DMS79 treated with DMSO at 0.1 percent for 48 hours (cell line): ENCODE data around the gene LPIN1.

Source experiments
- DNase-seq: peaks from one replicate; lab custom pipeline; 2025; lab: John Stamatoyannopoulos, UW

Gene LPIN1

DNA sequence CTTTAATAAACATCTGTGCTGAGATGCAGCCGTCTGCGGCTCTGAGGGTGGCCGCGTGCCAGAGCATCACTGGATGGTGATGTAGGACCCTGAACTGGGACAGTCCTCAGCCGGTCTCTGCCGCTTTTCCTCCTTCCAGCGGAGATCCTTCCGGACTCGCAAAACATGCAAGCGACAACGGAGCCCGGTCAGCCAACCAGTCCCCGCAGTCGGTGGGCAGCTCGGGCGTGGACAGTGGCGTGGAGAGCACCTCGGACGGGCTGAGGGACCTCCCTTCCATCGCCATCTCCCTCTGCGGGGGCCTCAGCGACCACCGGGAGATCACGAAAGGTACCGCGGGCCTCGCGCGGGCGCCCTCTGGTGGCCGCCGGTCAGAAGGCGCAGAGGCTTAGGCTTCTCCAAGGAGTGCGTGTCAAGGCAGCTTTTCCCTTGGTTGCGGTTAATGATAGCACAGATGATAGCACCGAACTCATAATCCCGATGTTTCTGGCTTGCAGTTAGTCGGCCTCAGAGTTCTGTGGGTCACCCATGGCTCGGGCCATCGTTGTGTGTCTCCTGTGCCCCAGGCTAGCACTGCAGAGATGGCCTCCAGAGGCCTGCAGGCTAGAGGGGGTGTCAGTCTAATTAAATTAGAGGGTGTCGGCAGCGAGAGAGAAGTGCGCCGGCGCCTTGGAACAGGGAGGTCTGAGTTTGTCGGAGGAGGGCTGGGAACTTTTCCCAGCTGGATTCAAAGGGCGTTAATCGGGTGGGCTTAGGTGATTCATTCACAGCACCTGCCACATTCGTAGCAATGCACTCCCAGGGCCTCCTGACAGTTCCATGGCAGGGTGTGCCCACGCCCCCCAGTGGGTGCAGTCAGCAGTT, 38.5 kb downstream of the LPIN1 start:
- DNase-seq = no peak

DNA sequence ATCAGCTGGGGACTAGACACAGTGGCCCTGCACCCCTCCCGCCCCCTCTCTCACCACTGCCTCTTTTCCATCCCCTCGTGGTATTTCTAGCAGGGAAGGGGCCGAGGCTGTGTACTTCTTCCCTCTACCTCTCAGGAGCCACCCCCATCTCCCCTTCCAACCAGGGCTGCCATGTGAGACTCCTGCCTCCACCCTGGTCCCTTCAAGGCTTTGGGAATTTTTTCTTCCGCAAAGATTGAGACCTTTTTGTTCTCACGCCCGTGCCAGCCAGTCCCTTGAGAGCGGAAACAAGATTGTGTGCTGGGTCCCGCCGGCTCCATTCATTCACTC, 39.1 kb downstream of the LPIN1 start:
- no peak for DNase-seq

DNA sequence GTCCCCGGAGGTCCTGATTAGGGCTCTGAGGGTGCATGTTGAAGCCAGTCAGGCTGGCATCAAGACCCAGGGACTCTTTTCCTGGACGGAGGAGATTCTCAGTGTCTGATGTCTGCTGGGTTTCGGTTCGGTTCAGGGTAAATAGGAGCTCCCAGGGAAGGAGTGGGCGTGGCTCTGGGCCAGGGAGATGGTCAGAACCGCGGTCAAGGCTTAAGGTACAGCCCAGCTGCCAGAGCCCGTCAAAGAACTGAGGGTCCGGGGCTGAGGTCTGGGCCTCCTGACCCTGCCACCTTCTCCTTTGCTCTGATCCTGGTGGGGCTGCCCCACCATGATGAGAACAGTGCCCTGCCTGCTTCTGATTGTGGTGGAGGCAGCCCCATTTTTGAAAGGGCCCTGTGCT, 39.8 kb downstream of the LPIN1 start:
- no peak for DNase-seq

DNA sequence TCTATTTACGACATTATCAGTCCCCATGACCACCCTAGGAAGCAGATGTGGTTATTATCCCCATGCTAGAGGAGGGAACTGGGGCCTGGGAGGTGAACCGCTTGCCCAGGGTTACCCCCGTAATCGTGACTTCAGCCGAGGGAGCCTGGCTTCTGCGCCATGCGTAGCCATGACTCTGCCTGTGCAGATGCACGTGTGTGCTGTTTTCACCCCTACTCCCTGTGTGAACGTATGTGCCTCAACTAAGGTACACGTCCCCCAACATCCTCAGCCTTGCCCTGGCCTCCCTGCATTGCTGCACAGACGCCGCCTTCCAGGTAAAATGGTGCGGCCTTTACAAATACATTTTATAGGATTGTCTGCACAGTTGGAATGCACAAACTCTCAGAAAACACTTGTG, 40.2 kb downstream of the LPIN1 start:
- no peak for DNase-seq

GRCh38 chr2:11787991-11788390, 41.6 kb downstream of the LPIN1 start:
- DNase-seq = no peak

GRCh38 chr2:11788461-11789124, 42.2 kb downstream of the LPIN1 start:
- DNase-seq = no peak

GRCh38 chr2:11789243-11789642, 42.8 kb downstream of the LPIN1 start:
- no peak for DNase-seq

- peak; percentile 26 for DNase-seq
Measured at GRCh38 chr2:11790228-11790627, 43.8 kb downstream of the LPIN1 start.

DNA sequence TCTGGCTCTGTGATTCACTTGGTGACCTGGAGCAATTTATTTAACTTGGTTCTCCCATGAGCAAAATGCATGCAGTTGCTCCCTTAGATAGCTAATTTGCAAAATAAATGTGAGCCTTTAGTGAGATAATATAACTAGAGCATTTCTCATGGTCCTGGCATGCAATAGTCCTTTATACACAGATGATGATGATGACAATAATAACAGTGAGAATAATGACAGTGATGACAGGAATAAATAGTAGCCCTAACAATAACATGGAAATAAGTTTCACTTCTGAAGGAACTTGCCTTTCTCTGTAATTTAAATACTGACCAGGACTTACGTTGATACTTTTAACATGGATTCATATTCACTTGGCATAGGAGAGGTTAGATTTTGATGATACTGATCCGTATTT, 49.2 kb downstream of the LPIN1 start:
- no peak for DNase-seq

DNA sequence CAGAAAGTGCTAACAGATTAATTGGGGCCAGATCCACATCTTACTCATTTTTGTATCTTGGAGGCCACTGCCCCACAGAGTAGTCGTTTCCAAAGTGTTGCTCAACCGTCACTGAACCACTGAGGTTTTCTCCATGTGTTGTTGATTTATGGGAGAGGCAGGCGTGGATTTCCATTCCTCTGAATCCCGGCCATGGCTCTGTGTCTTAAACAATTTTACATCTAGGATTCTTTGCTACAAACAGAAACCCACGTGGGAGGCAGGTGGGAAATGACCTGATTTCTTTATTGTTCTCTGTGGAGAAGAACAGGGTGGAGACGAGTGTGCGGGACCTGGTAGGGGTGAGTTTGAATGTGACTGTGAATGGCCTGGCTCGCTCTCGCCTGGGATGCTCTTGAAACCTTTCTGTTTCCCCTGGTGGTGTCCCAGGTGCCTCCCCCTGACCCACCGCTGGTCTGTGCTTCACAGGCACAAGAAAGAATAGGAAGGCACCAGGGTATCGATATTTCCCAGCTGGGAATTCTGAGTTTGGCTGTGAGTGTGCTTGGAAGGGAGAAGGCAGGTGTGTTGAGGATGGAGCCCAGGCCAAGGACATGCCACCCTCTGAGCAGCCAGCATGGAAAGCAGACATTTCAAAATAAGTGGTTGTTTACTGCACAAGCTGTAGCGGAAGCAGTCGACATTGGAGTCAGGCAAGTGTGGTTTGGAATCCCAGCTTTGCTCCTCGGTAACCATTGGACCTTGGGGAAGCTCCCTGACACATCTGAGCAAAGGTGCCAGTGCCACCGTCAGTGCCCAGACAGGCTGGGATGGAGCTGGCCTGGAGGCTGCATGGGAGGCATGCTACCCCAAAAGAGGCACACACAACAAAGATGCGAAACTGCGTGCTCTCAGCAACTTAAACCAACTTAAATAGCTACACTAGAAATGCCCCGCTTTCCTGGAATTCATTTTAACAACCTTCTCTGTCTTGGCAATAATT, 50.0 kb downstream of the LPIN1 start:
- DNase-seq = no peak

DNA sequence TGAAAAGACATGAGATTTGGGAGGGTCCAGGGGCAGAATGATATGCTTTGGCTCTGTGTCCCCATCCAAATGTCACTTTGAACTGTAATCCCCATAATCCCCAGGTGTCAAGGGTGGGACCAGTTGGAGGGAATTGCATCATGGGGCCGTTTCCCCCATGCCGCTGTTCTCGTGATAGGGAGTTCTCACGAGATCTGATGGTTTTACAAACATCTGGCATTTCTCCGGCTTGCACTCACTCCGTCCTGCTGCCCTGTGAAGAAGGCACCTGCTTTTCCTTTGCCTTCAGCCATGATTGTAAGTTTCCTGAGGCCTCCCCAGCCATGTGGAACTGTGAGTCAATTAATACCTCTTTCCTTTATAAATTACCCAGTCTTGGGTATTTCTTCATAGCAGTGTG, 51.4 kb downstream of the LPIN1 start:
- DNase-seq = no peak

DNA sequence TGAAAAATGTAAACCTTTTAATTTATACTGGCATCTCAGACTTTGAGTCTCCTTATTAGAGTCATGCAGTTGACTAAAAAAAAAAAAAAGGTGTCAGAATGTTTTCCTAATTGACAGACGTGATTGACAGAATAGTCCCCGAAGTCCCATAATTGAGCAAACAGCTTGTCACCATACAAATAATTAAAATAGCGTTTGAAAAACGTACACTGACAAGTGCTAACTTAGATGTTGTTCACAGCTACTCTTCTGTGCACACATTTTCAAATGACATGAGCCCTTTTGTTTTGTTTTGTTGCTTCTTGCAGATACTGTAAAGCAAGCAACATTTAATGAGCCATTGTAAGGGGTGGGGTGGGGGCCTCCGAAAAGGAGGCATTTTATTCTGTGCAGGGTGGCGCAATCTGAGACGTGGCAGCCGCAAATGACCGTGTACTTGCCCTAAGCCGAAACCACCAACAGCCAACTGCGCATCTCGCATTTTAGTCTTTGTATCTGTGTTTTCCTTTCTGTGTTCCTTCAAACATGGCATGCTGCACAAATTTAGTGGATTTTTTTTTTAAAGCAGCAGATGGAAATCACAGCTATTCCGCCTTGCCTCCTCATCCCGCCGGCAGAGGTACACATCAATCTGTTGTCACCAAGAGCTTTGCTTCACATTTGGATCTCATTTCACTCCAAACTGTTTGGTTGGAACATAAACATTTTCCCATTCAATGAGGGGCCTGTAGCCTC, 52.4 kb downstream of the LPIN1 start:
- no peak for DNase-seq

GRCh38 chr2:11799826-11800225, 53.4 kb downstream of the LPIN1 start:
- no peak for DNase-seq

DNA sequence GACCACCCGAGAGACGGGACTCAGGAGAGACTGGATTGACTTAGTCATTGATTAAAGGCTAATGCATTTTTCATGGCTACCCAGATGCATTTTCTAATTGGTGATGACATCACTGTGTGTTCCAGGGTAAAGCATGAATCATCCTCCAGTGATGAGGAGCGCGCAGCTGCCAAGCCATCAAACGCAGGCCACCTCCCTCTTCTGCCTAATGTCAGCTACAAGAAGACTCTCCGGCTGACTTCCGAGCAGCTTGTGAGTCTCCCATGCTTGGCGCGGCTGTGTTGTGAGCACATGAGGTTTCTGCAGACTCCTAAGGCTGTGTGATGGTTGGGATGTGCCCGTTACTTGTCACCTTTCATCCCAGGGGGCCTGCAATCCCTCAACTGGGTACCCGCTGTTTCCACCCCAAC, 56.4 kb downstream of the LPIN1 start:
- no peak for DNase-seq

GRCh38 chr2:11805024-11805423, 58.6 kb downstream of the LPIN1 start:
- no peak for DNase-seq

- no peak for DNase-seq
Measured at GRCh38 chr2:11805920-11806319, 59.5 kb downstream of the LPIN1 start.

GRCh38 chr2:11807156-11808015, 61.0 kb downstream of the LPIN1 start:
- no peak for DNase-seq

- DNase-seq = no peak
Measured at GRCh38 chr2:11808016-11808400, 61.6 kb downstream of the LPIN1 start.

- no peak for DNase-seq
Measured at GRCh38 chr2:11809586-11810236, 63.3 kb downstream of the LPIN1 start.

DNA sequence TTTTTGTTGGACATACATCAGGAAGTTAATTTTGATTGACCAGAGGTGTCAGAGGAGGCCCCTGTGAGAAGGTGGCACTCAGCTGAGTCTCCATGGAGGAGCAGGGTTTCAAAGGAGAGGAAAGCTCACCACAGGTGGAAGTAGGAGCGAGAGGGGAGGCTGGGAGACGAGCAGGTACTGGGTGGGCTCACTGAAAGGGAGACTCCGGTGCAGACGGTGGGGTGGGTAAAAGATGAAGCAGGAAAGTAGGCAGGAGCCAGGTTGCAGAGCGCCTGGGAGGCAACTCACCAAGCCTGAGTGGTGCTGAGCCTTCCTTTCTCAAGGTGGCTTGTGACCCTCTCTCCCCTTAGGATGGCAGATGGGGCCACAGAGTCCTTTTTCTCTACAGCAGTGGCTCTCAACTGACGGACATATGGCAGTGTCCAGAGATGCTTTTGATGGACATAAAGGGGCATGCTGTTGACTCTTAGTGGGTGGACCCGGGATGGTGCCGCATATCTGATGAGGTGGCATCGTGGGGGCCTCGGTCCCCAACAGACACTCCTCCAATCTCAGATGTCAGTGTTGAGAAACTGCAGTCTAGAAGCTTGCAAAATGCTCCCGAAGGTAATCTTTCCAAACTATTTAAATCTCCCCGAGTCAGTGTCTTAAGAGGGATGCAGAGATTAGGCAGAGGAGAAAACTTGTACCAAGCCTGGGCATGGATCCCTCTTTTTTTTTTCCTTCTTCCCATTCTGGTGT, 64.0 kb downstream of the LPIN1 start:
- no peak for DNase-seq
